K562 treated with DMSO at 1 percent for 12 hours (cell line): ENCODE data around the gene VSNL1. TPM values are rescaled to one million over a fixed set of nuclear protein-coding genes. Genes with fewer than 3 reads are reported as not detected.

Source experiments
- total RNA-seq: library from RNA; unstranded; fragments of 300-600 nt; gene quantifications from 2 replicates; pipeline ENCODE4 v1.2.3, GENCODE V29; 2022; ENCODE audit not compliant: insufficient read depth

VSNL1 gene
- total RNA-seq: not detected in 2 replicates

DNA sequence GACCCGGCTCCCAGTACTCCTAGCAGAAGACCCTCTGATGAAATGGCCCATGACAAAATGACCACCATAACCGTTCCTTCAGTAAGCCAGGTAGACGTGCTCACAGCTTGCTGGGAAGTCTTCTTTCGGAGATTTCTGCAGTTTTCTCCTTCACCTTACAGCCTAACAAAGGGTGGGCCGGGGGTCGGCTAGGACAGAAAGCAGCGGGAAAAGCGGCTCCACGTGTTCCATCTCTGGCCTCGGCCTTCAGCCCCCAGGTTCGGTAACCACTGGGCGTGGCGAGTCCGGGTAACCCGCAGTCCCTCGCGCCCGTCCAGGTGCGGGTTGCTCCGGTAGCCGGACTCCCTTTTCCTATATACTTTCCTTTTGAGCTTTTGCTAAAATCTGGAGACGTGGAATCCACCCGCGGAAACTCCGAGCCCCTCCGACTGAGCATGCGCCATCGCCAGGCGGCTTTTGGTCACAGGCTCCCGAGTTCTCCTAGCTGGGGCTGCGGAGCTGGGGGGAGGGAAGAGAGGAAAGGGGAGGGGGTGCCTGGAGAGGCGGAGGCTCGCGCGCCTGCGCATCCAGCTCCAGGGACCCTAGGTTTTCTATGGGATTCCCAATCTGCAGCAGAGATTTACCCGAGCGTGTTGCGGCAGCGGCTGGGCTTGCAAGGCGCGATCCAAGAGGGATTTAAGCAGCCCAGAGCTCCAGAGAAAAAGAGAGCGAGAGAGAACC is at the start of gene VSNL1:
TSS of gene VSNL1 (plus strand) at position 604 of the 720 bp plus-strand sequence. CDS start 51,379 bp downstream, outside the sequence.

DNA sequence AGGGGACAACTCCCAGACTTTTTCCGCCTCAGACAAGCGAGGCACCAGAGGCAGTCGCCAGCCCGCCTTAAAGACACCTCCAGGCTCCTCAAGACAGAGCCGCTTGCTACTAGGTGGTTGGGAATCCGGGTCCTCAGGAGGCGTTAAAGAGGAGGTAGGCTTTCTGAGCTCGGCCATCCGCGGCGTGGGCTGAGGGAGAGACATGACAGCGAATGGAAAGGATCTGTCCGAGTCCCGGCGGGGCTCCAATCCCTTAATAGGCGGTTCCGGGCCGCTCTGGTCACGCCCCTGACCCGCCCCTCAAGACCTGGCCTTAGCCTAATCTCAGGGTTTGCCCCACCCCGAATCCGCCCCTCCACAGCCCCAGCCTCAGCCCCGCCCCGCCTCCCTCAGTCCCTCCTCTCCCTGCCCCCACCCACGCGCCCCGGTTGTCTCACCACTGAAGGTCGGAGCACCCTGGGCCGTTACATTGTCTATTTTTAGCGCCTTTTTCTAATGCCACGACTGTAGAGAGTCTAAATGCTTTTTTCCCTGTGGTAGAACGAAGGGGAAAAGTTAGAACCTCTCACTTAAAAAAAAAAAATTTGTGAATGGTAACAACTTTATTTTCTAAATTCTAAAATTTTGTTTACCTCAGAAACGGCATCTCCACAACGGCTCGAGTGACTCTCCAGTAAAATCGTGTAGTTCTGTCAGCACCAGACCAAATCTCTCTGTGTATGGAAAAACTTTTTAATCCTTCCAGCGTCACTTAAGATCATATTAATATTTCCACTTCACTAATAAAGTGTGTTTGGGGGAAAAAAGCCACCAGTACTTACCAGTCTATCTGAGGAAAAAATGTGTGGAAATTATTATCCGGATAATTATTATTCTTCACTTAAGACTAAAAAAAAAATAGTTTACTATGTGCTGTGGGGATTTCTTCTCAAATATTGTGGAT is 22.0 kb upstream of the VSNL1 start, which contains the start of gene RAD51AP2:
TSS of gene RAD51AP2 (minus strand) at position 229 of the 943 bp plus-strand sequence. CDS start at position 204, 25 bp downstream.

Other genes starting within 250 kb of the VSNL1 start
- gene RAD51AP2, start 22.3 kb upstream of the VSNL1 start, total RNA-seq: not detected in 2 replicates
- gene SMC6, start 213.1 kb downstream of the VSNL1 start, total RNA-seq: 11.4 and 32.4 TPM in 2 replicates
- 6.4 and 10.8 TPM in 2 replicates for gene GEN1, start 213.4 kb downstream of the VSNL1 start, total RNA-seq